ENCODE results near the gene DISC1.

The DISC1 gene

DNA sequence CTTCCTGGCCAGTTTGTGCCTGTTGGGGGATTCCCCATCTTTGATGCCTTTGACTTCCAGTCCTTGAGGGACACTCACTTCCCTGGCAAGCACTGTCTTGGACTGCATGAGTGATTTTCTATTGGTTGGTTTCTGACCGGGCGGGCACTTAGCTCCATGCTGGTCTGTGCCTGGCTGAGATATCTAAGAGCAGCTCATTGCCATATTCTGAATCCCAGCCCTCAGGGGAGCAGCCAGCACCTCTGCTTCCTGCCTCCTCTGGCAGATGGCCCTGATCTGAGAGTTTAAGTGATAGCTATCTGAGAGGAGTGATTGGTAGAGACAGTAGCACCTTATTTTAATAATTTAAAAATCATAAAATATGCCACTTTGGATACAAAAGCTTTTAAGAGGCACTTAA lies 52.5 kb downstream of the DISC1 start:
- DNase-seq (ENCODE audit: insufficient read length, low spot score) (no peak), FAIRE-seq (no peak)
- TF ChIP-seq POLR2A (IDR thresholded peaks at IDR 0.05; ENCODE audit: low read depth, low read length), result no peak

DNA sequence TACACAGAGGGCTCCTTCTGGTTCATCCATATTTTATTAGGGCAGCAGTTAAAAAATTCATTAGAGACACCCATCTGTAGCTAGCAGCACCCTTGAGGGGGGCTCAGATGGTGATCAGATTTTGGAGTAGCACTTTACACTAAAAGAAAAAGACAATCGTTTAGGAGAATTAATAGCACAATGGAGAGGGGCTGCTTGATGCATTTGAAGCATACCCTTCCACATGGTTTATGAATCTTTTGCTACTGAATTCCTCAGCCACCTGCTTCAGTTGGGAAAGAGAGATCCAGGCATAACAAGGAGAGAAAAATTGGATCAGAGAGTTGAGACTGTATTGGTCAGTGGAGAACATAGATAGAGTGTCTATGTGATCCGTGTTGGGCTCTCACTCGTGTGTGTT lies 54.4 kb downstream of the DISC1 start:
- DNase-seq (ENCODE audit: insufficient read length, low spot score) (no peak), FAIRE-seq (no peak)
- no peak for TF ChIP-seq POLR2A (IDR thresholded peaks at IDR 0.05; ENCODE audit: low read depth, low read length)

DNA sequence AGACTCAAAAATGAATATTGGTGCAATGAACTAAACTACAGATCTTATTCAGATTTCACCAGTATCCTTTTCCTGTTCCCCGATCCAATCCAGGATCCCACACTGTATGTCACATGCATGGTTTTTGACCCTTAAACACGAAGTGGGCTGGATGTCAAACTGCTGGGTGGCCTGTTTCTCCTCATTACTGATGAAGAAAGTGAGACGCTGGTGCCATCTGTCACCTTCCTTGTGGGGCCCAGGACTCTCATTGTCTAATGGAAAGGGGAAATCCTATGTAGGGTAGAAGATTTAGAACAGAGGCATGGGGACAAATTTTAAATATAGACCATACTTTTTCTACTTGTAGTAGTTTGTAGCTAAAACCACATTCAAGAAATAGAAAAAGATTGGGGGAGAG lies 56.2 kb downstream of the DISC1 start:
- DNase-seq (ENCODE audit: insufficient read length, low spot score) (no peak), FAIRE-seq (no peak)
- TF ChIP-seq POLR2A (IDR thresholded peaks at IDR 0.05; ENCODE audit: low read depth, low read length), result no peak

DNA sequence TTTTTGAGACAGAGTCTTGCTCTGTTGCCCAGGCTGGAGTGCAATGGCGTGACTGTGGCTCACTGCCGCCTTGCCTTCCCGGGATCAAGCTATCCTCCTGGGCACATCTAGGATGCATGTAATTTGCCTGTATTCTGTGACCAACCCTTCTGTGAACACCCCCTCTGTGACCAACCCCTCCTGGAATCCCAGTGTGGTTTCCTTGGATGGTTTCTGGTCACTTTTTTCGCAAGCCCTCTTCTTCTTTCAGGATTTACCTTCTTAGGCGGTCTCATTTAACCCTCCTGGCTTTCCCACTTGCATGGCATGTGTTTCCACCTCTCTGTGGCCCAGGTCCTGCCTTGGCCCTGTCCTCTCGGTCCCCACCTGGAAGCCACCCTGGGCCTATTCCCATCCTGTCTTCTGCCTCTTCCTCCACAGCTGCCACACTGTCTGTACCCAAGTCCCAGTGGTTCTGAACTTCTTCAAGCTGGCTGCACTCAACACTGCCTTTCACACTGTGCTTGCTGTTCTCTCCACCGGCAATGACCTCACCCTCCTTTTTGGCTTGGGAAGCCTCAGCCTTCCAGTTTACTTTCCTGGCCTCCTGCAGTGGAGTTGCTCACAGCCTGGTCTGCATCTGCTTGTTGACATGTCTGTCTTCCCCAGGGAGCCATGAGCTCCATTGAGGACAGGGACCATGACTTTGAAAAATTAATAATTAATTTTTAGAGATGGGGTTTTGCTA lies 57.0 kb downstream of the DISC1 start:
- TF ChIP-seq POLR2A (IDR thresholded peaks at IDR 0.05; ENCODE audit: low read depth, low read length), result no peak
- no peak for DNase-seq (ENCODE audit: insufficient read length, low spot score)
- FAIRE-seq, result no peak

DNA sequence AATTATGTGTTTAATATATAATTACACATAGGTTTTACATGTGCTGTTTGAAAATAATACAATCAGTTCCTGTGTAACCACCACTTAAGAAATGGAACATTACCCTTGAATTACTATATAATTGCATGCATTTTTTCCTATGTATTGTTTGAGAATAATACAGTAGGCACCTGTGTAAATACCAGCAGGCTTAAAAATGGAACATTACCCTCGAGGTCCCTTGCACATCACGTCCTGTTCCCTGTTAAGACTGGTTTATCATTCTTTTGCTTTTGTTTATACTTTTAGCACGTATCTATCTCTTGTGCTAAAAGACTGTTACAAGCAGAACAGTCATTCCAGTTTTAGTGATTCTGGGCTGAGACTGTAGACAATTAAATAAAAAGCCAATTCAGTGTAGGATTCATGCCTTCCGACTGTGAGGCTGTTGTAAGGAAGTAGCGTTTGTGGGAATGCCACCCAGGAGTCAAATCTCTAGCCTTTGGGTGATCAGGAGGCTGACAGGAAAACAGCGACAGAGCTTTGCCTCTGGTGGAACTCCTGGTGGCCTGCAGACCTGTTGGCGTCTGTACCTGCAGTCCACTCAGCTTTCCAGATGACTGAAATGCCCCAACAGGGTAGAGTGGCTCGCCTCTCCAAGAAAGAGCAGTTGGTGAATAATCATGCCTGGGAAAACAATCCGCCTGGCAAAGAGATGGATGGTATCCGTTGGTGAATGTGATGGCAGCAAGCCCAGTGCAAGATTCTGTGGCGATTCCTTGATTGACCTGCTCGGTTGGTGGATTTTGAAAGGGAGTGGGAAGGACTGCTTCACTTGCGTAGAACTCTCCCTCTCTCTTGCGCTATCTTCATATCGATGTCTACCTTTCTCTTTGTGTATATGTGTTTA lies 58.0 kb downstream of the DISC1 start:
- FAIRE-seq, result peak; percentile 43

DNA sequence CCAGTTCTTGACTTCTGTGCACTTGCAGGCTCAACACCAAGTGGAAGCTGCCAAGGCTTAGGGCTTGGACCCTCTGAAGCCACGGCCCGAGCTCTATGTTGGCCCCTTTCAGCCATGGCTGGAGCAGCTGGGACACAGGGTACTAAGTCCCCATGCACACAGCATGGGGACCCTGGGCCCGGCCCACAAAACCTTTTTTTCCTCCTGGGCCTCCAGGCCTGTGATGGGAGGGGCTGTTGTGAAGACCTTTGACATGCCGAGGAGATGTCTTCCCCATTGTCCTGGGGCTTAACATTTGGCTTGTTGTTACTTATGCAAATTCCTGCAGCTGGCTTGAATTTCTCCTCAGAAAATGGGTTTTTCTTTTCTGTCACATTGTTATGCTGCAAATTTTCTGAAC lies 59.8 kb downstream of the DISC1 start:
- no peak for FAIRE-seq
- no peak for DNase-seq (ENCODE audit: insufficient read length, low spot score)
- TF ChIP-seq POLR2A (IDR thresholded peaks at IDR 0.05; ENCODE audit: low read depth, low read length), result no peak

More for the DNA sequence above, 58.0 kb downstream of the DISC1 start:
- no peak for TF ChIP-seq POLR2A (IDR thresholded peaks at IDR 0.05; ENCODE audit: low read depth, low read length)
- peak; percentile 38 for DNase-seq (ENCODE audit: insufficient read length, low spot score)

DNA sequence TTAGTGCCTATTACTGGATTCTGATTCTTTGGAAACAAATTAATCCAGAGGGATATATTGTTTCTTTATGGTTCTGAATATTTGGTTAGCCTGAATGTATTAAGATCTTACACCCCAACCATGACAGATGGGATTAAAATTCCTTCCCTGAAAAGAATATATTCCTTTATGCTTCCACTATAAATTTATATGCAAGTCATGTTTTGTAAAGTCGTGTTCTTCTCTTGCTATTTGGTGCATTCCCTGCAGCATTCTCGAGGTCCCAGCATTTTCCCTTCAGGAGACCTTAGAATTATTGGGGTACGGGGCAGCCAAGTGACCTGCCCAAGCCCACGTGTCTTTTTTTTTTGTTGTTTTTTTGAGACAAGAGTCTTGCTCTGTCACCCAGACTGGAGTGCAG lies 62.4 kb downstream of the DISC1 start:
- DNase-seq (ENCODE audit: insufficient read length, low spot score) (no peak), FAIRE-seq (no peak)
- TF ChIP-seq POLR2A (IDR thresholded peaks at IDR 0.05; ENCODE audit: low read depth, low read length), result no peak

DNA sequence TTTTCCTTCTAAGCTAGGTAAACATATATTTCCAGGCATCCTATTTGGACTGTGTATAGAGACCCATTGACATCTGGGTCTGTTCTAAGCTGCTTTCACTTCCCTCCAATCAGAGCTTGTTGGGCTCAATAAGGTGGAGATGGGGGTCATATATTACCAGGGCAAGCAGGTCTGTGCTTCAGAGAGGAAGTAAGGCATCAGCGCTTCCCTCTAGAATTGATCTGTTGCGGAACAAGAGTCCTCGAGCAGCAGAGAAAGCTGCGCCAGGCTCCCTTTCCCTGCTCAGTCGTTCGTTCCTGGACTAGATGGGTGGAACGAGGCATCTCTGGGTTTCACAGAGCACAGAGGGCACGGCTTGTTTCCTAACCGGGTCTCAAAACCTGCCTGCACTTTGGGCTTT lies 63.5 kb downstream of the DISC1 start:
- DNase-seq (ENCODE audit: insufficient read length, low spot score), result no peak
- no peak for FAIRE-seq
- TF ChIP-seq POLR2A (IDR thresholded peaks at IDR 0.05; ENCODE audit: low read depth, low read length), result no peak

DNA sequence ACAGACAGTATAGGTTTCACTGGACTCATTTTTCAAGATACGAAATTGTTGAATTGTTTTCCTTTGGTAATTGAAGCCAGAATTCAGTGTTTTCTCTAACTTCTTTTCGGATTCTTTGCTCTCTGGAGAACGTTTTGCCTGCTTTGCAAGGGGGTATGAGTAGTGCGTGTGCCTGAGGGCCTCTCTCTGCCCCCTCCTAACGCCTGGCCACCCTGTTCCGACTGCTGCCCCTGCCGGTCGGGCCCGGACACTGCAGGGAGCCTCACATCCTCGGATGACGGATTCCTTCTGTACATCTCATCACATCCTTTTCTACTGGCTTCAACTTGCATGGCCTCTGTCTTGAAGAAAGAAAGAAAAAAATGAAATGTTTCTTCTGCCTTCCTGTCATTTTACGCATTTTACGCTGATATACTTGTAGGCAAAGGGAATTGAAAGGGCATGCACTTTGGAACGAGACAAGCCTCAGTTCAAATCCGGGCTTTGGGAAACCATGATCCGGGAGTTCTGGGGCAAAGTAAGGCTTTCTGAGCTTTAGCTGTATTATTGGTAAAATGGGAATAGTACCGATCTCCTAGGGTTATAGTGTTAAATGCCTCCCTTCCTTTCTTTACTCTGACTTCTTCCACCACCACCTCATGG lies 65.1 kb downstream of the DISC1 start:
- no peak for FAIRE-seq
- TF ChIP-seq POLR2A (IDR thresholded peaks at IDR 0.05; ENCODE audit: low read depth, low read length), result no peak
- no peak for DNase-seq (ENCODE audit: insufficient read length, low spot score)

DNA sequence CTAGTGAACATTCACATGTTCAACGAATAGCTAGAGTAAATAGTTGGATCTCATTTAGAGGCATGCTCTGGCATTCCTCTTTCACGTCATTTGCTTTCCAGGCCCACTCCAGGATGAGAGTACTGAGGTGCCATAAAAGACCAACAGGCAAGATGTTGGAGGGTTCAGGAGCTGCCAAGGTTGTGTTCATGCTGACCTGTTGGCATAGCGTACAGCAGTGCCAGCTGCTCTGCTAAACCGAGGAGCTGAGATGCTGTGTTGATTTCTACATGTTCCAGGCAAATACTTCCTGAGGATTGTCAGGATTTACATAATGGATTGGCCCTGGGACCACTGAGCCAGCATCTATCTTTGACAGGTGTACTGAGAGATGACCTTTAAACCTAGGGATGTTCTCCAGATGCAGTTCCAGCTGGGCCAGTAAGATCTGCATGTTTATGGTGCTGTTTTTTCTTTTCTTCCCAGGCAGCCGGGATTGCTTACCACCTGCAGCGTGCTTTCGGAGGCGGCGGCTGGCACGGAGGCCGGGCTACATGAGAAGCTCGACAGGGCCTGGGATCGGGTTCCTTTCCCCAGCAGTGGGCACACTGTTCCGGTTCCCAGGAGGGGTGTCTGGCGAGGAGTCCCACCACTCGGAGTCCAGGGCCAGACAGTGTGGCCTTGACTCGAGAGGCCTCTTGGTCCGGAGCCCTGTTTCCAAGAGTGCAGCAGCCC lies 66.9 kb downstream of the DISC1 start:
- FAIRE-seq (no peak), DNase-seq (ENCODE audit: insufficient read length, low spot score) (no peak)
- TF ChIP-seq POLR2A (IDR thresholded peaks at IDR 0.05; ENCODE audit: low read depth, low read length), result no peak

DNA sequence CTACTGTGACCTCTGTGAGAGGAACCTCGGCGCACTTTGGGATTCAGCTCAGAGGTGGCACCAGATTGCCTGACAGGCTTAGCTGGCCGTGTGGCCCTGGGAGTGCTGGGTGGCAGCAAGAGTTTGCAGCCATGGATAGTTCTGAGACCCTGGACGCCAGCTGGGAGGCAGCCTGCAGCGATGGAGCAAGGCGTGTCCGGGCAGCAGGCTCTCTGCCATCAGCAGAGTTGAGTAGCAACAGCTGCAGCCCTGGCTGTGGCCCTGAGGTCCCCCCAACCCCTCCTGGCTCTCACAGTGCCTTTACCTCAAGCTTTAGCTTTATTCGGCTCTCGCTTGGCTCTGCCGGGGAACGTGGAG lies 67.5 kb downstream of the DISC1 start:
- FAIRE-seq (no peak), DNase-seq (ENCODE audit: insufficient read length, low spot score) (no peak)
- no peak for TF ChIP-seq POLR2A (IDR thresholded peaks at IDR 0.05; ENCODE audit: low read depth, low read length)

DNA sequence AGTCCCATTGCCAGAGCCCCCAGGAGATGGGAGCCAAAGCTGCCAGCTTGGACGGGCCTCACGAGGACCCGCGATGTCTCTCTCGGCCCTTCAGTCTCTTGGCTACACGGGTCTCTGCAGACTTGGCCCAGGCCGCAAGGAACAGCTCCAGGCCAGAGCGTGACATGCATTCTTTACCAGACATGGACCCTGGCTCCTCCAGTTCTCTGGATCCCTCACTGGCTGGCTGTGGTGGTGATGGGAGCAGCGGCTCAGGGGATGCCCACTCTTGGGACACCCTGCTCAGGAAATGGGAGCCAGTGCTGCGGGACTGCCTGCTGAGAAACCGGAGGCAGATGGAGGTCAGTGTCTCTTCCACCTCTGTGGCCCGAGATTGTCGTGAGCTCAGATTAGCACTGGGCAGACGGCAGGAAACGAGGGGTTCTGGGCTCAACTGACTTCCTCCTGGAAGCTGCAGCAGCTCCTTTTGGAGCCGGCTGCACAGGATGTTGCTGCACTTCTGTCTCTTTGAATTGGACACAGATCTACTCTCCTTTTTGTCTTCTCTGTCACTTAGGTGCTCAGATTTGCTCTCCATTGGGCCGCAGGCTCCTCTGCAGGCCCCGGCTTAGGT lies 68.0 kb downstream of the DISC1 start:
- FAIRE-seq (no peak), DNase-seq (ENCODE audit: insufficient read length, low spot score) (no peak)
- no peak for TF ChIP-seq POLR2A (IDR thresholded peaks at IDR 0.05; ENCODE audit: low read depth, low read length)

DNA sequence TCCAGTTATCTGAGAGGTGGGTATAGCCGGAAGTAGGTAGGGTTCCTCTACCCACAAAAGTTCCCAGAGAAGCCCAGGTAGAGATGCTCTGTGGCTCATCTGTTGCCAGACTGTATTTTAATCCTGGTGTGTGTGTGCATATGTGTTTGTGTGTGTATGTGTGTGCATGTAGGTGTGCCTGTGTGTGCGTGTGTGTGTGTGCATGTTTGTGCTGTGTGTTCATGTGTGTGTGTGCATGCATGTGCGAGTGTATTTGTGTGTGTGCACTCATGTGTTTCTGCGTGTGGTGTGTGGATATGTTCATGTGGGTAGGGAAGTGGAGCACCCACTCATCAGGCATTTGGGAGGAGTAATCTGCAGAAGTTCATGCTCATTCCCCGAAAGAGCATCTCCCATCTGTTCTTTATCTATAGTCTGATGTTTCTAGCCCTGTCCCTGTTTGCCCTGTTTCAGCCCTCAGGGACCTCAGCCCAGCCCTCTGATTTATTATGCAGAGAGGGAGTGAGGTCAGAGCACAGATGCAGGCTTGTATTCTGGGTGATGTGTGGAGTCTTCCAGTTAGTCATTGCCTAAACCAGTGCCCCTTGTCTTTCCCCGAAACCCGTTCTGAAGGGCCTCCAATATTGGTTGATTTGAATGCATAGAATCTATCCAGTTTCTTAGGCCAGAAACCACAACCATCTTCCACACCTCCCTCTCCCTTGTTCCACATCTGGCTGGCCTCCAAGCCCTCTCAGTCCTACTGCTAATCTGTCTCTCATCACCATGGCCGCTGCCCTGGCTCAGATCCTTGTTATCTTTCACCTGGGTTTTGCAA lies 69.1 kb downstream of the DISC1 start:
- FAIRE-seq, result no peak
- TF ChIP-seq POLR2A (IDR thresholded peaks at IDR 0.05; ENCODE audit: low read depth, low read length), result no peak
- no peak for DNase-seq (ENCODE audit: insufficient read length, low spot score)
